GM12874 (cell line): ENCODE data around the gene KLHDC7B.

ENCODE experiments used
- TF ChIP-seq, protein P1 (sequence below): IDR thresholded peaks from 2 replicates; pipeline ENCODE4 v1.5.1; 2011; ENCODE audit warnings: low read depth, mild to moderate bottlenecking, control low read depth, low read length, moderate library complexity; ENCODE audit not compliant: insufficient read depth

KLHDC7B gene

DNA sequence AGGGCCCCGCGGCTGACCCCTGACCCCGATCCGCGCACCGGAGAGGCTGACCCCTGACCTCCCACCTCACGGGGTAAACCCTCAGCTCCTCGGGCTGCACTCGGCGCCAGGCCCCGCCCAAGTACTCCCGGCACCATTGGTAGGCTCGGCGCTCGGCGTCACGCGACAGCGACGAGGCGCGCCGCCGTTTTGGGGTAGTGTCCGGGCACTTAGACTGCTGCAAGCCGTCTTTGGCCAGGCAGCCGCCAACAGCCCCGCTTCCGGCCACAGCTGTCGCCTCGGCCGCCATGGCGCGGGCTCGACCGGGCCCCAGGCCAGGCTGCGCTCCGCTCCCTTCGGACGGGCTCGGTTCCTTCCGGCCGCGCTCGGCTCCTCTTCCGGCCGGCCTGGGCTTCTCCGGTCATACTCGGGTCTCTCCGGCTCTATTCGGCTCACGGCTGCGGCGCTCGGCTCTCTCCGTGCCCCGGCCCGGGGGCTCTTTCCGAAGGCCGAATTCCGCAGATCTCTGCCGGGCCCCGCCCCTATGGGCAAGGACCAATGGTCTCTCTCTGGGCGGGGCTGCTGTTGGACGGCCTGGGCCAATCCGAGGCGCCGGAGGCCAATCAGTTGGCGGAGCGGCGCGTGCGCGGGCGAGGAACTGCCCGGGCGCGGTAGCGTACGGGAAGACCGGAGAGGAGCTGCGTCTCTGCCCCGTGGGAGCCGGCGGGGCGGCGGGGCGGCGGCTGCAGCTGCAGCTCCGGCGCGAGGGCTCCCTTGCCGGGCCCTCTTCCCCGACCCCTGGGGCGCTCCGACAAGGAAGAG, 37.0 kb downstream of the KLHDC7B start, which contains the start of gene CHKB:
TSS of gene CHKB (minus strand) at position 357 of the 801 bp plus-strand sequence. CDS start at position 289, 68 bp downstream.
- TF ChIP-seq, protein P1, sequence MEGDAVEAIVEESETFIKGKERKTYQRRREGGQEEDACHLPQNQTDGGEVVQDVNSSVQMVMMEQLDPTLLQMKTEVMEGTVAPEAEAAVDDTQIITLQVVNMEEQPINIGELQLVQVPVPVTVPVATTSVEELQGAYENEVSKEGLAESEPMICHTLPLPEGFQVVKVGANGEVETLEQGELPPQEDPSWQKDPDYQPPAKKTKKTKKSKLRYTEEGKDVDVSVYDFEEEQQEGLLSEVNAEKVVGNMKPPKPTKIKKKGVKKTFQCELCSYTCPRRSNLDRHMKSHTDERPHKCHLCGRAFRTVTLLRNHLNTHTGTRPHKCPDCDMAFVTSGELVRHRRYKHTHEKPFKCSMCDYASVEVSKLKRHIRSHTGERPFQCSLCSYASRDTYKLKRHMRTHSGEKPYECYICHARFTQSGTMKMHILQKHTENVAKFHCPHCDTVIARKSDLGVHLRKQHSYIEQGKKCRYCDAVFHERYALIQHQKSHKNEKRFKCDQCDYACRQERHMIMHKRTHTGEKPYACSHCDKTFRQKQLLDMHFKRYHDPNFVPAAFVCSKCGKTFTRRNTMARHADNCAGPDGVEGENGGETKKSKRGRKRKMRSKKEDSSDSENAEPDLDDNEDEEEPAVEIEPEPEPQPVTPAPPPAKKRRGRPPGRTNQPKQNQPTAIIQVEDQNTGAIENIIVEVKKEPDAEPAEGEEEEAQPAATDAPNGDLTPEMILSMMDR = no peak

DNA sequence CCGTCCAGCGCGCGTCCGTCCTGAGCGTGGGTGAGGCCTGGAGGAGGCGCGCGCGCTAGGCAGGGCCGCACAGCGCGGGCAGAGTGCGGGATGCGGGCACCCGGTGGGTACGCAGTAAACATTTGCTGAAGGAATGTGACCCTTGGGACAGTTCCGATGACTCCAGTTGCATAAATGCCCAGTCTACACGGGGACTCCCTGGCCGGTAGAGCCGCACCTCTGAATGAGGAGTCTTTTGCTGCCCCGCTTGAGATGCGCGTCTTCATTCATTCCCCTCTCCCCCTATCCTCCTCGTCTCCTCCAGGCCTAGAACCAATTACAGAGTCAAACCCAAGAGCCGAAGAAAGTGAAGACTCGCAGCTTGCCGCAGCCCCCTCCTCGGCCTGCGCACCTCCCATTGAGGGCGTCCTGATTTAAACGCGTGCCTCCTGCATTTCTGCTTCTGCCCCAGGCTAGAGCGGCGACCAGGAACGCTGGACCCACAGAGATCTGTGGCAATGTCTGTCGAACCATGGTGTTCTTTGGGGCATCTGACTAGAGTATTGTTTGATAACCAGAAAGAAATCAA, 37.7 kb downstream of the KLHDC7B start:
- TF ChIP-seq, protein P1 = peak; percentile 22; the same call in 1 of the 2 replicates

DNA sequence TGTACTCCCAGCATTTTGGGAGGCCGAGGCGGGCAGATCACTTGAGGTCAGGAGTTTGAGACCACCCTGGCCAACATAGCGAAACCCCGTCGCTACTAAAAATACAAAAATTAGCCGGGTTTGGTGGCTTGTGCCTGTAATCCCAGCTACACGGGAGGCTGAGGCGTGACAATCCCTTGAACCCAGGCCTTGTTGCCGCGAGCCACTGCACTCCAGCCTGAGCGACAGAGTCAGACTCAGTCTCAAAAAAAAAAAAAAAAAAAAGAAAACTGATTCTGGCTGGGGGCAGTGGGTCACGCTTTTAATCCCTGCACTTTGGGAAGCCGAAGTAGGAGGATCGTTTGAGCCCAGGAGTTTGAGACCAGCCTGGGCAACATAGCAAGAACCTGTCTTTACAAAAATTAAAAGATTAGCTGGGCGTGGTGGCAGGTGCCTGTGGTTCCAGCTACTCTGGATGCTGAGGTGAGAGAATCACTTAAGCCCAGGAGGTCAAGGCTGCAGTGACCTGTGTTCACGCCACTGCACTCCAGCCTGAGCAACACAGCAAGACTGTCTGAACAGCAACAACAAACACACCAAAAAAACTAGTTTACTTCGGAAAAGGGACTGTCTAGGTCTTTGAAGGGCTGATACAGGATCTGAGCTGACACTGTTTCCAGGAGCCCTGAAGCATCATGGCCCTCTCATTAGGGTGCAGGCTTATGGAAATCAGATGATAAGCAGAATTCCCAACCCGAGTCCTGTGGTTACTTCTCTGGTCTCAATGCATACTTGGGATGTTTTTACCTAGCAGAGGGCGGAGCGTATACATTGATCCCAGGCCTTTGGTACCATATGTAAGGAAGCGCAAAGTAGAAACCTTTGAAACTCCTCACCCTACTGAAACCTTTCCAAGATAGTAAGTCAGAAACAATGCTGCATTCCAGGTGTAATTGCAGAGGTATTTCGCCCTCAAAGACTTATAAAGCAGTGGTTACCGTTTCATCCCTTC, 38.7 kb downstream of the KLHDC7B start:
- TF ChIP-seq, protein P1 = no peak

DNA sequence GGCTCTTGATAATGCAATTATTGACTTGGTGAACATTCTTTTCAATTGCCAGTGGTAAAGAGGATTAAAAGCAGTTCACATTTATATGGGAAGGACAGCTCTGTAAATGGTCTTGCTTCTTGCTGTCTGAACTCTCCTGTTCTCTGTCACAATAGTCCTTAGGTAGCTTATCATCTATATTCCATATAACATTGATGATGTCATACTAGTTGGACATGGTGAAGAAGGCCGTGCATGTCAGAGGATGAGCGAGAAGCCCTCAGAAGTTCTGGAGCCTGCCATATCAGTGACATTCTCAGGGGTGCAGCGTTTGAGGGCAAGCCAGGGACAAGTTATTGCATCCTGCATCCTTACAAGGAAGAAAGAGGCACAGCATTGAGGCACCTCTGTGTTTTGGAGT, 39.5 kb downstream of the KLHDC7B start:
- TF ChIP-seq, protein P1 = no peak

DNA sequence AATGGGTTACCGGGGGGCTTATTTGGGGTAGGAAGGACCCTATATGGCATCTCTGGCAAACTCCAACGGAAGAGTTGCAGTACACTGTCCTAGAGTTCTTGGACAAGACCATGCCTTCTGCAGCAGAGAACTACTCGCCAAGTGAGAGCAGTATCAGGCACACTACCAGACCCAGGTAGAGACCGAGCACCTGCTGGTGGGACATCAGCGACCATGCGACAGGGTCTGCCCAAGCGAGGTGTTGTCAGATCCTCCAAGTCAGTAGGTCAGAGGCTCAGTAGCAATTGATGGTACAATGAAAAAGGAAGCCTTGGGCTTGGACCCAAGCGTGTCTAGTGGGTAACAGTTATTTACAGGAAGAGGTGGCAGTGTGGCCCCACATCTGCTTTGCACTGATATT, 40.1 kb downstream of the KLHDC7B start:
- TF ChIP-seq, protein P1 = no peak

DNA sequence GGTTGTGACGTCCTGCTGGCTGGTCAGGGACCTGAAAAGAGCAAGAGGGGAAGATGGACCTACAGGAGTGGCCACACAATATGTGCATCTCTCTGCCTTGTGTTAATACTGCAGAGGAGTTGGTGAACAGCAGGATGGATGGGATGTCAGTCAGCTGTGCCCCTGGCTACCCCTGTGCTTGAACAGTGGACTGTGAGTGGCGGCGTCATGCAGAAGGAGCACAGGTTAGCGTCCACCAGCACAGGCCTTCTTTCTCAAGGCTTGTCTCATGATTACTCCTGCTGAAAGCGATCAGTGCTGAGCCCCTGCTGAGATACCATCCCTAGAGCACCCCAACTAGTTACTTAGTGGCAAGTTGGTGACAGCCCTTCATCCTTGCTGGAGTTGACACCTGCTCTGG, 40.7 kb downstream of the KLHDC7B start:
- TF ChIP-seq, protein P1 = no peak

DNA sequence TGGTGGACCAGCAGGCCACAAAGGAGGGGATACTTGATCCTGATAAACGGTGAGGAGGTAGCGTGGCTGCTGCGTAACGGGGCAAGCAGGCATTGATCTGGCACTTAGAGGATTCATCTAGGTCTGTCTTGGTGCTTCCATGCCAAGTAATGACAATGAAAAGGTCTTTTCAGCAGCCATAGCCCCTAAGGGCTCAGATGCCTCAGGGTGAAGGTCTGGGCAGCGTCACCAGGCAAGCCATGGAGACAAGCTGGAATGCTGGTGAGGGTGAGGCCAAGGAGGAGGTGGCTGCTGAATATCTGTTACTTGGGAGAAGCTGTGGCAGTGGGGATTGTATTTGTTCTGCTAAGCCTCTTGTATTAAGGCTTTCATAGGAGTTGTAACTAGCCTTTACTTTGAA, 41.7 kb downstream of the KLHDC7B start:
- TF ChIP-seq, protein P1 = no peak
